SK-N-SH treated with all-trans-retinoic acid at 6 μM for 48 hours (cell line): ENCODE results near the gene PXYLP1.
A peak's percentile ranks its signal among the peaks of the same experiment; 100 is the strongest.

Source experiments
- ATAC-seq: fragments of 200-7000 bp; cut with Tn5 transposase; 3 replicates; pipeline ENCODE4 v1.9.1; 2020; ENCODE audit warnings: mild to moderate bottlenecking, moderate library complexity
- ARNTL ChIP-seq: fragments of 450-650 bp; formaldehyde crosslinking; IDR thresholded peaks from 2 replicates; pipeline ENCODE4 v1.5.0; 2020; ENCODE audit warnings: low read depth, mild to moderate bottlenecking, moderate library complexity, borderline replicate concordance
- CSDC2 ChIP-seq: fragments of 250-450 bp; sonication (Bioruptor Pico); IDR thresholded peaks from 2 replicates; pipeline ENCODE4 v1.5.0; 2020; ENCODE audit warnings: mild to moderate bottlenecking, moderate library complexity
- ISL1 ChIP-seq: fragments of 250-450 bp; sonication (Bioruptor Pico); IDR thresholded peaks from 2 replicates; pipeline ENCODE4 v2.1.2; 2022; ENCODE audit warnings: mild to moderate bottlenecking, moderate library complexity
- OSR1 ChIP-seq: fragments of 250-450 bp; sonication (Bioruptor Pico); IDR thresholded peaks from 2 replicates; pipeline ENCODE4 v1.8.0; 2022; ENCODE audit warnings: moderate library complexity, mild to moderate bottlenecking, inconsistent platforms
- PPARA ChIP-seq: fragments of 250-450 bp; sonication (Bioruptor Pico); IDR thresholded peaks from 2 replicates; pipeline ENCODE4 v1.5.0; 2020; ENCODE audit warnings: mild to moderate bottlenecking, borderline replicate concordance
- RARB ChIP-seq: fragments of 250-450 bp; sonication (Bioruptor Pico); IDR thresholded peaks from 2 replicates; pipeline ENCODE4 v1.8.0; 2021; ENCODE audit warnings: mild to moderate bottlenecking, moderate library complexity
- SNAI2 ChIP-seq: fragments of 250-450 bp; sonication (Bioruptor Pico); IDR thresholded peaks from 2 replicates; pipeline ENCODE4 v1.5.0; 2020; ENCODE audit warnings: mild to moderate bottlenecking, moderate library complexity
- TCF4 ChIP-seq: fragments of 250-450 bp; sonication (Bioruptor Pico); IDR thresholded peaks from 2 replicates; pipeline ENCODE4 v1.8.0; 2021; ENCODE audit warnings: mild to moderate bottlenecking, moderate library complexity, borderline replicate concordance
- TOX ChIP-seq: fragments of 250-450 bp; sonication (Bioruptor Pico); IDR thresholded peaks from 2 replicates; pipeline ENCODE4 v1.8.0; 2021; ENCODE audit warnings: mild to moderate bottlenecking, moderate library complexity, borderline replicate concordance
- TSHZ2 ChIP-seq: fragments of 250-450 bp; sonication (Bioruptor Pico); IDR thresholded peaks from 2 replicates; pipeline ENCODE4 v1.5.0; 2020; ENCODE audit warnings: mild to moderate bottlenecking, moderate library complexity
- ZFP3 ChIP-seq: fragments of 250-450 bp; sonication (Bioruptor Pico); IDR thresholded peaks from 2 replicates; pipeline ENCODE4 v1.5.0; 2020; ENCODE audit warnings: mild to moderate bottlenecking, moderate library complexity
- ZFP30 ChIP-seq: fragments of 450-650 bp; formaldehyde crosslinking; IDR thresholded peaks from 2 replicates; pipeline ENCODE4 v1.5.0; 2022; ENCODE audit warnings: mild to moderate bottlenecking, moderate library complexity
- ZNF565 ChIP-seq: fragments of 450-650 bp; formaldehyde crosslinking; conservative IDR thresholded peaks from 2 replicates; pipeline ENCODE4 v1.5.0; 2020; ENCODE audit warnings: low read depth, mild to moderate bottlenecking, moderate library complexity
- ZNF70 ChIP-seq: fragments of 450-650 bp; formaldehyde crosslinking; IDR thresholded peaks from 2 replicates; pipeline ENCODE4 v1.5.0; 2020; ENCODE audit warnings: mild to moderate bottlenecking, moderate library complexity
- ZNF8 ChIP-seq: fragments of 450-650 bp; formaldehyde crosslinking; IDR thresholded peaks from 2 replicates; pipeline ENCODE4 v1.5.0; 2020; ENCODE audit warnings: mild to moderate bottlenecking, moderate library complexity
- TF ChIP-seq, protein P1 (sequence below): fragments of 250-450 bp; sonication (Bioruptor Pico); IDR thresholded peaks from 2 replicates; pipeline ENCODE4 v1.5.1; 2020; ENCODE audit warnings: low read depth, mild to moderate bottlenecking, moderate library complexity
- TF ChIP-seq, protein P2 (sequence below): fragments of 250-450 bp; sonication (Bioruptor Pico); IDR thresholded peaks from 2 replicates; pipeline ENCODE4 v1.8.0; 2020; ENCODE audit warnings: mild to moderate bottlenecking, moderate library complexity, borderline replicate concordance
- TF ChIP-seq, protein P3 (sequence below): fragments of 250-450 bp; sonication (Bioruptor Pico); IDR thresholded peaks from 2 replicates; pipeline ENCODE4 v1.8.0; 2021; ENCODE audit warnings: low read depth, mild to moderate bottlenecking, moderate library complexity, borderline replicate concordance
- TF ChIP-seq, protein P4 (sequence below): fragments of 250-450 bp; sonication (Bioruptor Pico); IDR thresholded peaks from 2 replicates; pipeline ENCODE4 v1.5.1; 2021; ENCODE audit warnings: mild to moderate bottlenecking, moderate library complexity

Gene PXYLP1

DNA sequence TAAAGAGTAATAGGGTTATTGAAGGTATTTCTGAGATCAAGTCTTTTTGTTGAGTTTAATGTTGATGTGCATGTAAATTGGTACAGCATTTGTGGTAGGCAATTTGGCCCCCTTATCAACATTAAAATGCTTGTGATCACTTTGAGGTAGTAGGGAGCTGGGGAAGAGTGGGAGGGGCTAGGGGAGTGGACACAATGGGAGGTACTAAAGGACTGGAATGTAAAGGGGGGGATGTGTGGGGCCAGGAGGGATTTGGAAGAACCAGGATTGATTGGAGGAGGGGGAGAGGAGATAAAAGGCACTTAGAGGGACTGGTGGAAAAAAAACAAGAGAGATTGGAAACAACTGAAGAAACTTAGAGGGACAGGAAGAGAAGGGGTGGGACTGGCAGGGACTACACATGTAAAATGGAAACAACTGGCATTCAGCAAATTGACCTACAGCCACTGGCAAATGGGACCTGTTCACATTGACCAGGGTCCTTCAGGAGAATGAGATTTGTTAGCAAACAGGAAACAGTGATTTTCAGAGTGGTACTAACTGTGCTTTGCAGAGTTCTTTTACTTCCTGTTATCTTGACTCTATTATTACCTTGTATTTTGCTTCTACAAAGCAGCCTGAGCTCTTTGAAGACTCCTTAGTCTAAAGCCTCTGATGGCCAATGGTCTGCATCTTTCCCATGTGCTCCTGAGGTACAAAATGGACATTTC, 88.9 kb downstream of the PXYLP1 start (continued):
- TF ChIP-seq TCF4 (CRISPR knock-in tag) = no peak
- TF ChIP-seq, all 23 proteins: peak for 0

DNA sequence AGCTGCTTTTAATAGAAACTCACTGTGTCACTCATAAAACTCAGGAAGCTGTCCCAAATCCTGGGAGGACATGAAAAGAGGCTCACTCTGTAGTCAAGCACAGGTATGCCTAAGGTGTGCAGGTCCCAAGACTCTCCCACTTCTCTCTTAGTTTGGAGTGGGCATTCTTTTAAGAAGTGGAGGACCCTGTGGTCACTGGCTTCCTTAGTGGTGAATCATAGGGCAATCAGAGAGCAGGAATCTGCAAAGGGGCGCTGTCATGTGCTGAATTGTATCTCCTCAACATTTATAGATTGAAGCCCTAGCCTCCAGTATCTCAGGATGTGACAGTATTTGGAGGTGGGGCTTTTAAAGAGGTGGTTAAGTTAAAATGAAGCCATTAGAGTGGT, 89.5 kb downstream of the PXYLP1 start:
- no peak for TF ChIP-seq PPARA (CRISPR knock-in tag)
- TF ChIP-seq TCF4 (CRISPR knock-in tag) = no peak
- TF ChIP-seq ZNF70 (CRISPR knock-in tag) = no peak
- TF ChIP-seq, protein P1, sequence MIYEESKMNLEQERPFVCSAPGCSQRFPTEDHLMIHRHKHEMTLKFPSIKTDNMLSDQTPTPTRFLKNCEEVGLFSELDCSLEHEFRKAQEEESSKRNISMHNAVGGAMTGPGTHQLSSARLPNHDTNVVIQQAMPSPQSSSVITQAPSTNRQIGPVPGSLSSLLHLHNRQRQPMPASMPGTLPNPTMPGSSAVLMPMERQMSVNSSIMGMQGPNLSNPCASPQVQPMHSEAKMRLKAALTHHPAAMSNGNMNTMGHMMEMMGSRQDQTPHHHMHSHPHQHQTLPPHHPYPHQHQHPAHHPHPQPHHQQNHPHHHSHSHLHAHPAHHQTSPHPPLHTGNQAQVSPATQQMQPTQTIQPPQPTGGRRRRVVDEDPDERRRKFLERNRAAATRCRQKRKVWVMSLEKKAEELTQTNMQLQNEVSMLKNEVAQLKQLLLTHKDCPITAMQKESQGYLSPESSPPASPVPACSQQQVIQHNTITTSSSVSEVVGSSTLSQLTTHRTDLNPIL (CRISPR knock-in tag) = no peak
- no peak for TF ChIP-seq TOX (CRISPR knock-in tag)
- TF ChIP-seq, protein P2, sequence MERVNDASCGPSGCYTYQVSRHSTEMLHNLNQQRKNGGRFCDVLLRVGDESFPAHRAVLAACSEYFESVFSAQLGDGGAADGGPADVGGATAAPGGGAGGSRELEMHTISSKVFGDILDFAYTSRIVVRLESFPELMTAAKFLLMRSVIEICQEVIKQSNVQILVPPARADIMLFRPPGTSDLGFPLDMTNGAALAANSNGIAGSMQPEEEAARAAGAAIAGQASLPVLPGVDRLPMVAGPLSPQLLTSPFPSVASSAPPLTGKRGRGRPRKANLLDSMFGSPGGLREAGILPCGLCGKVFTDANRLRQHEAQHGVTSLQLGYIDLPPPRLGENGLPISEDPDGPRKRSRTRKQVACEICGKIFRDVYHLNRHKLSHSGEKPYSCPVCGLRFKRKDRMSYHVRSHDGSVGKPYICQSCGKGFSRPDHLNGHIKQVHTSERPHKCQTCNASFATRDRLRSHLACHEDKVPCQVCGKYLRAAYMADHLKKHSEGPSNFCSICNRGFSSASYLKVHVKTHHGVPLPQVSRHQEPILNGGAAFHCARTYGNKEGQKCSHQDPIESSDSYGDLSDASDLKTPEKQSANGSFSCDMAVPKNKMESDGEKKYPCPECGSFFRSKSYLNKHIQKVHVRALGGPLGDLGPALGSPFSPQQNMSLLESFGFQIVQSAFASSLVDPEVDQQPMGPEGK = no peak
- no peak for TF ChIP-seq ZNF8 (CRISPR knock-in tag)
- ATAC-seq = peak; percentile 56; the same call in 2 of the 3 replicates

DNA sequence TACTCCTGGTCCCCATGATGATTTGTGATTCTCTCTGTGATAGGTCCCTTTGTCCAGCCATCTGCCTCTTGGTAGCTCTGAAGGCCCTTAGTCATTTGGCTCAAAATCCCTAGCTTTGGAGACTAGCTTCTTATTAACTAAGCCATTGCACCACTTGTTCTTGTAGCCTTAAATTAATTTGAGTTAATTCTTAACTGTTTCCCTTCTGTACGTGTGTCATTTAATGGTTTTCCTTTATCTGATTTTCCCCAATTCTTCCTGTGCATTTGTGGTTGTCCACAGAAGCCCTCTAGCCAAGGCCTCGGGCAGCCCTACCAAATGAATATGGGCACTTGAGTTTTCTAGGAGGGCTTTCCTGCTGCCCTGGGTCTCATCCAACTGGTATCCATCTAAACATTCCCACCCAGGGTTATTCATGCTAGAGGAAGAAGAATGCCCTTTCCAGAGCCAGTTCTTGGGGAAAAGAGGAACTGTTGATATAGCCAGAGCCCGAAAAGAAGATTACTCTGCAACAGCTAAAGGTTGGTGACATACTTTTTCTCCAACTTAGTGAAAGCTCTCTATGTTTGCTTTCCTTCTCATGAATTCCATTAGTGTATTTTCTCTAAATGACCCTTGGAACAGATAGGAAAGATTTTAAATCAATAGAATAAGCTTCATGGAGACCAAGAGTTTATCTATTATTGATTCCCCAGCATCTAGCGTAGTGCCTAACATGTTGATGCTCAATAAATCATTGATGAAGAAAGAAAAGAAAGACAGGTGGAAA, 92.5 kb downstream of the PXYLP1 start:
- TF ChIP-seq SNAI2 (CRISPR knock-in tag) = no peak
- TF ChIP-seq, protein P3, sequence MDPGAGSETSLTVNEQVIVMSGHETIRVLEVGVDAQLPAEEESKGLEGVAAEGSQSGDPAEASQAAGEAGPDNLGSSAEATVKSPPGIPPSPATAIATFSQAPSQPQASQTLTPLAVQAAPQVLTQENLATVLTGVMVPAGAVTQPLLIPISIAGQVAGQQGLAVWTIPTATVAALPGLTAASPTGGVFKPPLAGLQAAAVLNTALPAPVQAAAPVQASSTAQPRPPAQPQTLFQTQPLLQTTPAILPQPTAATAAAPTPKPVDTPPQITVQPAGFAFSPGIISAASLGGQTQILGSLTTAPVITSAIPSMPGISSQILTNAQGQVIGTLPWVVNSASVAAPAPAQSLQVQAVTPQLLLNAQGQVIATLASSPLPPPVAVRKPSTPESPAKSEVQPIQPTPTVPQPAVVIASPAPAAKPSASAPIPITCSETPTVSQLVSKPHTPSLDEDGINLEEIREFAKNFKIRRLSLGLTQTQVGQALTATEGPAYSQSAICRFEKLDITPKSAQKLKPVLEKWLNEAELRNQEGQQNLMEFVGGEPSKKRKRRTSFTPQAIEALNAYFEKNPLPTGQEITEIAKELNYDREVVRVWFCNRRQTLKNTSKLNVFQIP (CRISPR knock-in tag) = no peak
- TF ChIP-seq ISL1 (CRISPR knock-in tag) = no peak
- TF ChIP-seq ARNTL (CRISPR knock-in tag) = no peak
- no peak for TF ChIP-seq CSDC2 (CRISPR knock-in tag)
- TF ChIP-seq ZNF8 (CRISPR knock-in tag) = no peak
- TF ChIP-seq ZFP30 (CRISPR knock-in tag) = no peak
- no peak for TF ChIP-seq ZNF565
- TF ChIP-seq PPARA (CRISPR knock-in tag) = no peak
- no peak for TF ChIP-seq TSHZ2 (CRISPR knock-in tag)
- no peak for TF ChIP-seq TCF4 (CRISPR knock-in tag)
- no peak for TF ChIP-seq OSR1 (CRISPR knock-in tag)
- no peak for TF ChIP-seq ZNF70 (CRISPR knock-in tag)
- no peak for TF ChIP-seq TOX (CRISPR knock-in tag)
- no peak for ATAC-seq

GRCh38 chr3:141326123-141326522, 94.5 kb downstream of the PXYLP1 start:
- ATAC-seq = no peak
- TF ChIP-seq TCF4 (CRISPR knock-in tag) (no peak), RARB (no peak), ZNF8 (CRISPR knock-in tag) (no peak), PPARA (CRISPR knock-in tag) (no peak), TSHZ2 (CRISPR knock-in tag) (no peak), SNAI2 (CRISPR knock-in tag) (no peak), ZFP3 (CRISPR knock-in tag) (no peak), ZNF70 (CRISPR knock-in tag) (no peak), ISL1 (CRISPR knock-in tag) (no peak)
- TF ChIP-seq, protein P3 (CRISPR knock-in tag) = no peak
- TF ChIP-seq, protein P4, sequence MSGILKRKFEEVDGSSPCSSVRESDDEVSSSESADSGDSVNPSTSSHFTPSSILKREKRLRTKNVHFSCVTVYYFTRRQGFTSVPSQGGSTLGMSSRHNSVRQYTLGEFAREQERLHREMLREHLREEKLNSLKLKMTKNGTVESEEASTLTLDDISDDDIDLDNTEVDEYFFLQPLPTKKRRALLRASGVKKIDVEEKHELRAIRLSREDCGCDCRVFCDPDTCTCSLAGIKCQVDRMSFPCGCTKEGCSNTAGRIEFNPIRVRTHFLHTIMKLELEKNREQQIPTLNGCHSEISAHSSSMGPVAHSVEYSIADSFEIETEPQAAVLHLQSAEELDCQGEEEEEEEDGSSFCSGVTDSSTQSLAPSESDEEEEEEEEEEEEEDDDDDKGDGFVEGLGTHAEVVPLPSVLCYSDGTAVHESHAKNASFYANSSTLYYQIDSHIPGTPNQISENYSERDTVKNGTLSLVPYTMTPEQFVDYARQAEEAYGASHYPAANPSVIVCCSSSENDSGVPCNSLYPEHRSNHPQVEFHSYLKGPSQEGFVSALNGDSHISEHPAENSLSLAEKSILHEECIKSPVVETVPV (CRISPR knock-in tag) = no peak
